HFFc6 (cell line): Measurements from ENCODE around the gene BMP6. TPM values are rescaled to one million over a fixed set of nuclear protein-coding genes. Genes with fewer than 3 reads are reported as not detected.

Source experiments
- DNase-seq: peaks from one replicate; pipeline ENCODE4 v3.0.0-alpha.2; 2018
- H3K27ac Mint-ChIP-seq: 2 replicates; pipeline ENCODE4 v1.8.0; 2020; ENCODE audit warnings: mild to moderate bottlenecking, mixed read lengths
- H3K27me3 Mint-ChIP-seq: 2 replicates; pipeline ENCODE4 v1.8.0; 2021; ENCODE audit warnings: mild to moderate bottlenecking, moderate library complexity, mixed read lengths; ENCODE audit not compliant: insufficient read depth
- H3K36me3 Mint-ChIP-seq: 2 replicates; pipeline ENCODE4 v1.8.0; 2021; ENCODE audit warnings: low read depth, mixed read lengths
- H3K4me1 Mint-ChIP-seq: 2 replicates; pipeline ENCODE4 v1.8.0; 2020; ENCODE audit warnings: low read depth, mixed read lengths
- H3K4me3 Mint-ChIP-seq: 2 replicates; pipeline ENCODE4 v1.8.0; 2020; ENCODE audit warnings: mild to moderate bottlenecking, moderate library complexity, mixed read lengths
- H3K9me3 Mint-ChIP-seq: 2 replicates; pipeline ENCODE4 v1.8.0; 2020; ENCODE audit warnings: mild to moderate bottlenecking, mixed read lengths
- total RNA-seq, 6 experiments: library from RNA; stranded (reverse); fragmentation: NEBNext Ultra II Directional; extraction: Animal tissue kit (Norgen Biotek cat#: 25700); gene quantifications; 2 replicates in 1 of 6; 3 replicates in 5 of 6; pipeline ENCODE4 v1.2.3, GENCODE V29; 2021
- TF ChIP-seq, protein P1 (sequence below): fragments of 200-600 bp; sonication (generic); IDR thresholded peaks from 2 replicates; pipeline ENCODE4 v1.5.0; 2021; ENCODE audit warnings: antibody characterized with exemption, mild to moderate bottlenecking

The BMP6 gene
- total RNA-seq, 6 experiments from 2014 or later, result 0.05 to 0.43 (median 0.11) TPM; not detected in 1

DNA sequence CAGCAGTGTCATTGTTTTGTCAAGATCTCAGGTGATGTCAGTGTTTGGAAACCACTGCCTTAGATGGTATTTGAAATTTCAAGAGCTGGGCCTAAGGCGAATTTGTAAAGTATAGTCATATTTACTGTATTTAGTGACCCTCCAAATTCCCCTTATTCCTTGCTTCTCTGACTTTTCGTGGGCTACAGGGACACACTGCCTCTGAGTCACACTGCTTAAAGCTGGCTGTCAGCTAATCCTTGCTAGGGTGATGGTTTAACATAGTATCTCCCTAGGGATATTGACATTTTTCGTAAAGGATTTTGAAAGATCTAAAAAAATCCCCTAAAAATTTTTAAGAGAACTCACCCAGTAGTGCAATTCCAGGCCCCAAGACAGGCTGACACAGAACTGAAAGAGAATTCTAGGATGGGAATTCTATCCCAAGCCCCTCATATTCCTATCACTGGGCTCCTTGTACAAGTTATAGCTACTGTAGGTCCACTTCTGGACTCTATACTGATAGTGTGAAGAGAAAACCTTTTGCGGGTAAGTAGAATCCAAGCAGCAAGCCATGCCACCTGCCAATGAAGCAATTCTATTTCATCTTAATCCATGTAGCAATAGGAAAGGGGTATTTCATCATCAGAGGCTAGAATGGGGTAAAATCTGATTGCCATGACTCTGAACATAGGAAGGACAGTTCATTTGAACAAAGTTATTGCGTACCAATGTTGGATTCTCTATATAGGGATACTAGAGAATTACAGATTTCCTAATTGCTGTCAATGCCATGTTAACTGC, 4.3 kb downstream of the BMP6 start:
- H3K4me1 Mint-ChIP-seq, result peaks cover 36% of the 10 kb centered on the region
- H3K27ac Mint-ChIP-seq, result peak overlapping the region; percentile 52
- no peak for DNase-seq
- H3K27me3 Mint-ChIP-seq, result peaks cover 20% of the 10 kb centered on the region
- peak overlapping the region; percentile 71 for H3K4me3 Mint-ChIP-seq
- H3K36me3 Mint-ChIP-seq, result no peaks in the 10 kb centered on the region
- TF ChIP-seq, protein P1, sequence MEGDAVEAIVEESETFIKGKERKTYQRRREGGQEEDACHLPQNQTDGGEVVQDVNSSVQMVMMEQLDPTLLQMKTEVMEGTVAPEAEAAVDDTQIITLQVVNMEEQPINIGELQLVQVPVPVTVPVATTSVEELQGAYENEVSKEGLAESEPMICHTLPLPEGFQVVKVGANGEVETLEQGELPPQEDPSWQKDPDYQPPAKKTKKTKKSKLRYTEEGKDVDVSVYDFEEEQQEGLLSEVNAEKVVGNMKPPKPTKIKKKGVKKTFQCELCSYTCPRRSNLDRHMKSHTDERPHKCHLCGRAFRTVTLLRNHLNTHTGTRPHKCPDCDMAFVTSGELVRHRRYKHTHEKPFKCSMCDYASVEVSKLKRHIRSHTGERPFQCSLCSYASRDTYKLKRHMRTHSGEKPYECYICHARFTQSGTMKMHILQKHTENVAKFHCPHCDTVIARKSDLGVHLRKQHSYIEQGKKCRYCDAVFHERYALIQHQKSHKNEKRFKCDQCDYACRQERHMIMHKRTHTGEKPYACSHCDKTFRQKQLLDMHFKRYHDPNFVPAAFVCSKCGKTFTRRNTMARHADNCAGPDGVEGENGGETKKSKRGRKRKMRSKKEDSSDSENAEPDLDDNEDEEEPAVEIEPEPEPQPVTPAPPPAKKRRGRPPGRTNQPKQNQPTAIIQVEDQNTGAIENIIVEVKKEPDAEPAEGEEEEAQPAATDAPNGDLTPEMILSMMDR, result no peak
- H3K9me3 Mint-ChIP-seq, result no peaks in the 10 kb centered on the region

DNA sequence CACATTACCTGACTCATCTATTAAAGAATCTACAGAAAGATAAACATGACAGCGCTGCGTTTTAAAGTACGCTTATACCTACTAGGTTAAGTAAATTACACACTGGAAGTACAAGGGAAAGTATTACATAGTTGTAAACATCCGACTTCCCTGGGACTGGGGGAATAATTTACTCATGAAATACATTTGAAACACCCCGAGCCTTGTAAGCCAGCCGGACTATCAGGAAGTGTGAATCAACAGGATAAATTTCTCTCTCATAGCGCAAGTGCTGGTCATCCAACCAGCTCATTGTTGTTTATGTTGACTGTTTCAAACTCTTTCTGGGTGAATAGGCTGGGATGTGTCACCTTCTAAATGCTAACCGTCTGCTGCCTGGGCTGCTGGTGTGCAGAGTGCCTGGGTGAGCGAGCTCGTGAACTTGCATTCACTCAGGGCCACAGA, 4.9 kb downstream of the BMP6 start:
- Mint-ChIP-seq H3K9me3 (no peaks in the 10 kb centered on the region), H3K27ac (peak overlapping the region; percentile 52), H3K4me3 (peak overlapping the region; percentile 71), H3K36me3 (no peaks in the 10 kb centered on the region), H3K4me1 (peaks cover 30% of the 10 kb centered on the region), H3K27me3 (peaks cover 14% of the 10 kb centered on the region)
- peak; percentile 91 for DNase-seq
- TF ChIP-seq, protein P1, result no peak

DNA sequence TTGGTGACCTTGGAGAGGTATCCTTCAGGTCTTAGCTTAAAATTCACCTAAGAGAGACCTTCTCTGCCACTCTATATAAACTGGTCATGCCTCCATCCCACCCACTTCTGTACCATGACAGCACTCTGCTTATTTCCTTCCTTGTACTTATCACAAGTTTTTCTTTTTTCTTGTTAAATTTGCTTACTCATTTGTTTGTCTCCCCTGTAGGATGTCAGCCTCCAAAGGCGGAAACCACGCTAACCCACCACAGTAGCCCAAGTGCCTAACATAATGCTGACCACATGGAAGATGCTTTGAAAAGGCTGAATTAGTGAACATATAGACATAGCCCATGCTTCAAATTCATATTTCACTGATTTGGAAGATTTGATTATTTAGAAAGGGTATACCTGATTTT, 5.4 kb downstream of the BMP6 start:
- Mint-ChIP-seq H3K4me1 (peaks cover 29% of the 10 kb centered on the region), H3K27me3 (peaks cover 11% of the 10 kb centered on the region), H3K27ac (peak overlapping the region; percentile 52), H3K9me3 (no peaks in the 10 kb centered on the region), H3K36me3 (no peaks in the 10 kb centered on the region), H3K4me3 (peak overlapping the region; percentile 71)
- TF ChIP-seq, protein P1, result no peak
- no peak for DNase-seq

DNA sequence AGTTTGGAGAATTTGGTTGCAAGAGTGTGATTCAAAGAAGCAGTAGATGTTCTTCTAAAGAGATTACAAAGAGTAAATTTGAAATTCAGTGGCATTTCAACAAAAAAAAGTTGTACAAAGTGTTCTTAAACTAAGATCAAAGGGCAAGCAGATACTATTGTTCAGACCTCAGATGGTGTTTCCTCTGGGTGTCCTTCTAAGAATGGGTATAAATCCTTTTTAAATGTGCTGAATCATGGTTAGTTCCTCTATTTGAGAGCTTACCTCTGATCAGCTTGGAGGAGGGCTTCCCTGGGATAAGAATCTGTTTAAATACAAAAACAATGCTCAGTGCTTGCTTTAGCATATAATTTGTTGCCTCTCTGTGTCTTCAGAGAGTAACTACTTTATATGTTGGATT, 6.3 kb downstream of the BMP6 start:
- H3K27ac Mint-ChIP-seq, result no peak overlapping the region
- H3K4me3 Mint-ChIP-seq, result no peak overlapping the region
- H3K4me1 Mint-ChIP-seq, result peaks cover 29% of the 10 kb centered on the region
- H3K36me3 Mint-ChIP-seq, result no peaks in the 10 kb centered on the region
- H3K9me3 Mint-ChIP-seq, result no peaks in the 10 kb centered on the region
- H3K27me3 Mint-ChIP-seq, result peaks cover 16% of the 10 kb centered on the region
- no peak for DNase-seq
- TF ChIP-seq, protein P1, result no peak

DNA sequence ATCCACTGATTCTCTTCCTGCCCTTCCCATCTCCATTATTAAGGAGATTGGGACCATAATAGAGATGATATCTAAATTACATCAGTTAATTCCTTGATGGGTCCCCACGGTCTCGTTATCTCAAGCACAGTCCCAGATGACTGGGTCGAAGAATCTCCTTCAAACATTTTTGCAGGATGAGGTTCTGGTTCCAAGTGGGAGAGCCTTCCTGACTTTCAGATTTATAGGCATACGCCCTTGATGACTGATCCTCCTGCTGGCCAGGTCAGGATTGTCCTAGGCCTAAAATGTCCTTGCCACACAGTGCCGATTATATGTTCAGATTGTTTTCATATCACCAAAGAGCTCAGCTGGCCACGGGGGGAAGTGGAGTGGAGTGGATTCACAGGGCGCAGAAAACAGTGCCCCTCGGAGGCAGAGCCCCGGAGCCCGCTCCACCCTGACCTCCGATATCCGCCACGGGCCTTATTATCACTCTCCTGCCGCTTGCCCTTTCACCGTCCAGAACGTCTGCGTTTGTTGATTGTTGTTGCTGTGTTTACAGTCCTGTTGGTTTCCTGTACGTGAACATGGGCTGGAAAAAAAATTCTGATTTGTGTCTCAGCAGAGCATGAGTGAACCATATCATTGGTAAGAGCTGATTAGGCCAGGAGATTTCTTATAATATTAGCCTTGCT, 8.9 kb downstream of the BMP6 start:
- Mint-ChIP-seq H3K27ac (no peak overlapping the region), H3K9me3 (no peaks in the 10 kb centered on the region), H3K4me1 (peaks cover 28% of the 10 kb centered on the region), H3K36me3 (no peaks in the 10 kb centered on the region), H3K4me3 (no peak overlapping the region), H3K27me3 (peaks cover 7% of the 10 kb centered on the region; the same call in 1 of the 2 replicates)
- no peak for DNase-seq
- TF ChIP-seq, protein P1, result no peak
